Thoracic aorta (tissue), 2 donors: ENCODE results near the gene CRTC1. TPM values are rescaled to one million over a fixed set of nuclear protein-coding genes. Genes with fewer than 3 reads are reported as not detected.

Experiments
- ATAC-seq: fragments of 150-250 bp; one replicate; pipeline ENCODE4 v1.8.0; 2017; ENCODE audit warnings: low read depth; ENCODE audit not compliant: insufficient number of reproducible peaks, low FRiP score
- DNase-seq: peaks from one replicate; pipeline ENCODE4 v3.0.0-alpha.2; 2020; ENCODE audit warnings: low spot score
- H3K27ac ChIP-seq, 2 donors: fragments of 200-600 bp; sonication (generic); 1 replicate in 1 of 2; 2 replicates in 1 of 2; pipeline ENCODE4 v1.5.1; 2016; ENCODE audit warnings: mild to moderate bottlenecking in 2 of 2, moderate library complexity in 2 of 2
- H3K27me3 ChIP-seq: fragments of 200-600 bp; sonication (generic); replicated peaks from 2 replicates; pipeline ENCODE4 v1.6.0; 2016; ENCODE audit warnings: mild to moderate bottlenecking; ENCODE audit not compliant: insufficient read depth
- H3K36me3 ChIP-seq: fragments of 200-600 bp; sonication (generic); one replicate; pipeline ENCODE4 v1.5.1; 2016
- H3K4me1 ChIP-seq, 2 donors: fragments of 200-600 bp; sonication (generic); 1 replicate in 1 of 2; 2 replicates in 1 of 2; pipeline versions ENCODE4 v1.5.1 to v1.6.0; 2016; ENCODE audit warnings: low read depth in 2 of 2, mild to moderate bottlenecking in 1 of 2; ENCODE audit not compliant: control insufficient read depth in 1 of 2
- H3K4me3 ChIP-seq: fragments of 200-600 bp; sonication (generic); 2 replicates; pipeline ENCODE4 v1.5.1; 2016; ENCODE audit warnings: mild to moderate bottlenecking
- H3K9me3 ChIP-seq: fragments of 200-600 bp; sonication (generic); 2 replicates; pipeline ENCODE4 v1.5.1; 2016
- CTCF ChIP-seq: fragments of 200-600 bp; sonication (generic); IDR thresholded peaks from one replicate; pipeline ENCODE4 v1.5.1; 2019; ENCODE audit warnings: antibody characterized with exemption
- total RNA-seq, 2 donors: library from RNA; depleted of rRNA; stranded (reverse); fragments of >200 nt; gene quantifications; one replicate each; pipeline versions ENCODE4 v1.1.0 to v1.2.3, GENCODE V29; 2016

Gene CRTC1
- total RNA-seq, 2 donors from 2014 or later: 8.7 to 11.2 TPM

- no peak for TF ChIP-seq CTCF
- H3K27me3 ChIP-seq: no peaks in the 10 kb centered on the region
- H3K4me3 ChIP-seq: no peak overlapping the region
- no peaks in the 10 kb centered on the region for H3K9me3 ChIP-seq
- no peak for ATAC-seq
- no peaks in the 10 kb centered on the region for H3K36me3 ChIP-seq
- H3K27ac ChIP-seq: no peak overlapping the region
- H3K4me1 ChIP-seq: no peaks in the 10 kb centered on the region
- DNase-seq: no peak
Measured at GRCh38 chr19:18774782-18775444, 91.4 kb downstream of the CRTC1 start.

GRCh38 chr19:18775586-18776287 lies 92.3 kb downstream of the CRTC1 start:
- Histone ChIP-seq H3K27me3 (no peaks in the 10 kb centered on the region), H3K27ac (no peak overlapping the region), H3K36me3 (no peaks in the 10 kb centered on the region), H3K4me3 (no peak overlapping the region), H3K4me1 (no peaks in the 10 kb centered on the region), H3K9me3 (no peaks in the 10 kb centered on the region)
- DNase-seq (no peak), ATAC-seq (no peak)
- no peak for TF ChIP-seq CTCF

GRCh38 chr19:18776288-18776594 lies 92.8 kb downstream of the CRTC1 start:
- no peaks in the 10 kb centered on the region for H3K36me3 ChIP-seq
- ATAC-seq (no peak), DNase-seq (no peak)
- no peaks in the 10 kb centered on the region for H3K4me1 ChIP-seq
- no peaks in the 10 kb centered on the region for H3K9me3 ChIP-seq
- TF ChIP-seq CTCF: no peak
- H3K27me3 ChIP-seq: no peaks in the 10 kb centered on the region
- no peak overlapping the region for H3K27ac ChIP-seq
- no peak overlapping the region for H3K4me3 ChIP-seq

GRCh38 chr19:18776736-18777135 lies 93.3 kb downstream of the CRTC1 start:
- Histone ChIP-seq H3K4me1 (no peaks in the 10 kb centered on the region), H3K4me3 (no peak overlapping the region), H3K27ac (no peak overlapping the region), H3K36me3 (no peaks in the 10 kb centered on the region), H3K9me3 (no peaks in the 10 kb centered on the region), H3K27me3 (no peaks in the 10 kb centered on the region)
- DNase-seq (no peak), ATAC-seq (no peak)
- TF ChIP-seq CTCF: no peak

GRCh38 chr19:18777301-18778075 lies 94.0 kb downstream of the CRTC1 start:
- Histone ChIP-seq H3K27me3 (no peaks in the 10 kb centered on the region), H3K9me3 (no peaks in the 10 kb centered on the region), H3K27ac (no peak overlapping the region), H3K36me3 (no peaks in the 10 kb centered on the region), H3K4me3 (no peak overlapping the region), H3K4me1 (no peaks in the 10 kb centered on the region)
- no peak for DNase-seq
- no peak for ATAC-seq
- no peak for TF ChIP-seq CTCF
